Measurements from ENCODE around the gene DNAH7. TPM values are rescaled to one million over a fixed set of nuclear protein-coding genes. Genes with fewer than 3 reads are reported as not detected.

DNAH7 gene
- total and polyA plus RNA-seq, 12 donors, result 0.10 to 0.74 (median 0.23) TPM; not detected in 2

- Histone ChIP-seq H3K9me3 (peaks cover 0 to 48% (median 19%) of the 10 kb centered on the region in 11 donors), H3K4me1 (no peaks in the 10 kb centered on the region), H3K4me3 (no peak overlapping the region), H3K27ac (no peak overlapping the region), H3K36me3 (peaks cover 0 to 6% (median 0%) of the 10 kb centered on the region in 9 donors), H3K27me3 (no peaks in the 10 kb centered on the region)
- WGBS, 2 donors, result 67 to 89% methylated on average over 3 of the region's 3 CpGs
- intact Hi-C loops (cut with DNase I), result no loop called here
- ATAC-seq, result no peak
- DNase-seq, result no peak
- no peak for TF ChIP-seq CTCF (IDR thresholded peaks at IDR 0.05)
Measured at GRCh38 chr2:195700480-195700879, 368.2 kb downstream of the DNAH7 start.

GRCh38 chr2:195697681-195698220 is 370.9 kb downstream of the DNAH7 start:
- 89 to 92% methylated on average over 3 of the region's 3 CpGs for WGBS, 2 donors

DNA sequence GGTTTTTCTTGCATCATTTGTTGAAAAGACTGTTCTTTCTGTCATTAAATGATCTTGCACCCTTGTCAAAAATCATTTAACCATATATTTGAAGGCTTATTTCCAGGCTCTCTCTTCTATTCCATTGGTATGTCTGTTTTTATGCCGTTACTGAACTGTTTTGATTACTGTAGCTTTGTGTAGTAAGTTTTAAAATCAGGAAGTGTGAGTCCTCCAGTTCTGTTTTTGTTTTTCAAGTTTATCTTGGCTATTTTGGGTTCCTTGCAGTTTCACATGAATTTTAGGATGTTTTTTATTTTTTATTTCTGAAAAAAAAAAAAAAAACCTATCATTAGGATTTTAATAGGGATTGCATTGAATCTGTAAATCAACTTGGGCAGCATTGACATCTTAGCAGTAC is 372.6 kb downstream of the DNAH7 start:
- Histone ChIP-seq H3K27ac (no peak overlapping the region), H3K4me1 (no peaks in the 10 kb centered on the region), H3K36me3 (peaks cover 0 to 8% (median 0%) of the 10 kb centered on the region in 9 donors), H3K4me3 (no peak overlapping the region), H3K9me3 (peaks cover 0 to 60% (median 20%) of the 10 kb centered on the region in 11 donors), H3K27me3 (no peaks in the 10 kb centered on the region)
- intact Hi-C loops (cut with DNase I), result no loop called here
- ATAC-seq (no peak), DNase-seq (no peak)
- TF ChIP-seq CTCF (IDR thresholded peaks at IDR 0.05), result no peak
- WGBS, 2 donors, result 97 to 100% methylated on average over 1 of the region's 1 CpG

More at GRCh38 chr2:195697681-195698220, 370.9 kb downstream of the DNAH7 start:
- intact Hi-C loops (cut with DNase I), result no loop called here
- Histone ChIP-seq H3K4me1 (no peaks in the 10 kb centered on the region), H3K9me3 (peaks cover 0 to 56% (median 19%) of the 10 kb centered on the region in 11 donors), H3K27me3 (no peaks in the 10 kb centered on the region), H3K27ac (no peak overlapping the region), H3K36me3 (peaks cover 0 to 7% (median 0%) of the 10 kb centered on the region in 9 donors), H3K4me3 (no peak overlapping the region)
- no peak for ATAC-seq
- DNase-seq, result no peak
- no peak for TF ChIP-seq CTCF (IDR thresholded peaks at IDR 0.05)

DNA sequence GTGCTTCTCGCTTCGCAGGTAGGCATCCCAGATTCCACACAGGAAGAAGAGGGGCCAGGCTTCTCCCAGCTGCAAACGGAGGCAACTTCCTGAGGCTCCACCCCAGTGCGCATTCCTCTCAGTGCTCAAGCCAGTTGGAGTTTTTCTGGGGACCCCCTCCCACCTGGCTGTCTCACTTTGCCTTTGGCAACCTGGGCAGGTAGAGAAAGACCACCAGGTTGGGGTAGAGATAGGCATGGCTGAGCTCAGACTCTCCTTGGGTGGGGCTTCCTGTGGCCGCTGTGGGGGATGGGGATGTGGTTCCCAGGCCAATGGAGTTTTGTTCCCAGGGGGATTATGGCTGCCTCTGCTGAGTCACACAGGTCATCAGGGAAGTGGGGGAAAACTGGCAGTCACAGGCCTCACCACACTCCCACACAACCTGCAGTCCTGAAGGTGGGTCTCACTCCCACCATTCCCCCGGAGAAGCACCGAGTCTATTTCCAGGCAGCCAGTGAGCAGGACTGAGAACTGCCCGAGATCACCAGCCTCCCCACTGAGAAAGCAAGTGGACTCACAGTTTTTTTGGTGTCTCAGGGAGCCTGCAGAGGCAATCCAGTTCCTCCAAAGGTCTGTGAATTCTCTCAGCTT is 373.5 kb downstream of the DNAH7 start:
- Histone ChIP-seq H3K27me3 (no peaks in the 10 kb centered on the region), H3K36me3 (peaks cover 0 to 12% (median 0%) of the 10 kb centered on the region in 9 donors), H3K9me3 (peaks cover 0 to 58% (median 13%) of the 10 kb centered on the region in 11 donors), H3K27ac (no peak overlapping the region), H3K4me3 (no peak overlapping the region), H3K4me1 (no peaks in the 10 kb centered on the region)
- WGBS, 2 donors, result 81 to 90% methylated on average over 8 of the region's 8 CpGs
- intact Hi-C loops (cut with DNase I), result no loop called here
- no peak for DNase-seq
- no peak for TF ChIP-seq CTCF (IDR thresholded peaks at IDR 0.05)
- no peak for ATAC-seq
